WTC11 (cell line): Measurements from ENCODE around the gene EXOC3L4.

Experiments
- ATF1 ChIP-seq: sonication (generic); formaldehyde crosslinking; IDR thresholded peaks from 2 replicates; pipeline ENCODE4 v1.8.1; 2023; ENCODE audit warnings: mild to moderate bottlenecking, moderate library complexity, missing genetic modification reagents
- CTCF ChIP-seq: fragments of 200-600 bp; IDR thresholded peaks from 2 replicates; pipeline ENCODE4 v1.8.0; 2022; ENCODE audit warnings: antibody characterized with exemption
- E2F5 ChIP-seq: sonication (generic); formaldehyde crosslinking; IDR thresholded peaks from 2 replicates; pipeline ENCODE4 v1.8.1; 2022; ENCODE audit warnings: mild to moderate bottlenecking, moderate library complexity, missing genetic modification reagents
- IRF1 ChIP-seq: sonication (generic); formaldehyde crosslinking; IDR thresholded peaks from 2 replicates; pipeline ENCODE4 v1.8.0; 2023; ENCODE audit warnings: missing genetic modification reagents
- PREB ChIP-seq: sonication (generic); formaldehyde crosslinking; IDR thresholded peaks from 2 replicates; pipeline ENCODE4 v1.8.1; 2022; ENCODE audit warnings: mild to moderate bottlenecking, missing genetic modification reagents, moderate library complexity, borderline replicate concordance
- USF1 ChIP-seq: sonication (generic); formaldehyde crosslinking; IDR thresholded peaks from 2 replicates; pipeline ENCODE4 v1.8.0; 2022; ENCODE audit warnings: mild to moderate bottlenecking, missing genetic modification reagents
- ZNF396 ChIP-seq: fragments of 250-450 bp; sonication (Bioruptor Pico); IDR thresholded peaks from 2 replicates; pipeline ENCODE4 v1.8.0; 2021; ENCODE audit warnings: mild to moderate bottlenecking, moderate library complexity, borderline replicate concordance
- ZNF416 ChIP-seq: fragments of 250-450 bp; sonication (Bioruptor Pico); IDR thresholded peaks from 2 replicates; pipeline ENCODE4 v1.9.0; 2021; ENCODE audit warnings: mild to moderate bottlenecking, inconsistent platforms
- ZNF671 ChIP-seq: fragments of 250-450 bp; sonication (Bioruptor Pico); IDR thresholded peaks from 2 replicates; pipeline ENCODE4 v1.8.0; 2021; ENCODE audit warnings: mild to moderate bottlenecking

GRCh38 chr14:103127861-103128598, 33.5 kb downstream of the EXOC3L4 start:
- TF ChIP-seq ZNF396 (CRISPR knock-in tag) (no peak), ZNF671 (CRISPR knock-in tag) (no peak), CTCF (no peak), USF1 (no peak), IRF1 (no peak), PREB (CRISPR knock-in tag) (no peak), E2F5 (CRISPR knock-in tag) (no peak), ZNF416 (CRISPR knock-in tag) (no peak), ATF1 (CRISPR knock-in tag) (no peak)
